Mesothelial cell of epicardium (in vitro differentiated cells): Measurements from ENCODE around the gene ITPR2. TPM values are rescaled to one million over a fixed set of nuclear protein-coding genes. Genes with fewer than 3 reads are reported as not detected.

Experiments
- DNase-seq, 2 experiments: peaks; one replicate each; pipeline ENCODE4 v3.0.0; 2021; ENCODE audit warnings: low spot score in 2 of 2; ENCODE audit not compliant: unreplicated experiment in 2 of 2
- H3K27ac Mint-ChIP-seq: 2 replicates; pipeline ENCODE4 v1.8.0; 2021; ENCODE audit warnings: mixed read lengths
- H3K27me3 Mint-ChIP-seq: 2 replicates; pipeline ENCODE4 v1.8.0; 2021; ENCODE audit warnings: low read depth, mixed read lengths
- H3K36me3 Mint-ChIP-seq: 2 replicates; pipeline ENCODE4 v1.8.0; 2021; ENCODE audit warnings: mixed read lengths
- H3K4me1 Mint-ChIP-seq: 2 replicates; pipeline ENCODE4 v1.8.0; 2021; ENCODE audit warnings: mixed read lengths
- H3K4me3 Mint-ChIP-seq: 2 replicates; pipeline ENCODE4 v1.8.0; 2021; ENCODE audit warnings: mild to moderate bottlenecking, moderate library complexity, mixed read lengths
- H3K9me3 Mint-ChIP-seq: 2 replicates; pipeline ENCODE4 v1.8.0; 2021; ENCODE audit warnings: mixed read lengths
- CTCF ChIP-seq: fragments of 200-600 bp; sonication (generic); IDR thresholded peaks from one replicate; pipeline ENCODE4 v1.5.0; 2021; ENCODE audit warnings: antibody characterized with exemption; ENCODE audit not compliant: unreplicated experiment
- total RNA-seq: library from RNA; stranded (reverse); gene quantifications from 3 replicates; pipeline ENCODE4 v1.2.1, GENCODE V29; 2021

ITPR2 gene
- total RNA-seq, 1 donor from 2014 or later: 62.3 TPM

- Mint-ChIP-seq H3K36me3 (peaks cover 32% of the 10 kb centered on the region), H3K4me1 (peaks cover 4% of the 10 kb centered on the region), H3K27me3 (no peaks in the 10 kb centered on the region), H3K4me3 (no peak overlapping the region), H3K9me3 (peaks cover 13% of the 10 kb centered on the region), H3K27ac (no peak overlapping the region)
- no peak for DNase-seq
- no peak for TF ChIP-seq CTCF
These were observed 452.1 kb downstream of the ITPR2 start for GRCh38 chr12:26380897-26381296.

GRCh38 chr12:26379777-26380467 is 453.1 kb downstream of the ITPR2 start:
- DNase-seq: no peak
- Mint-ChIP-seq H3K4me3 (no peak overlapping the region), H3K9me3 (peaks cover 13% of the 10 kb centered on the region), H3K4me1 (peaks cover 9% of the 10 kb centered on the region), H3K27ac (no peak overlapping the region), H3K27me3 (no peaks in the 10 kb centered on the region), H3K36me3 (peaks cover 23% of the 10 kb centered on the region)
- no peak for TF ChIP-seq CTCF

- no peaks in the 10 kb centered on the region for H3K27me3 Mint-ChIP-seq
- peaks cover 7% of the 10 kb centered on the region for H3K9me3 Mint-ChIP-seq
- H3K4me1 Mint-ChIP-seq: peaks cover 16% of the 10 kb centered on the region
- TF ChIP-seq CTCF: no peak
- H3K36me3 Mint-ChIP-seq: peaks cover 12% of the 10 kb centered on the region
- H3K4me3 Mint-ChIP-seq: no peak overlapping the region
- DNase-seq: no peak
- no peak overlapping the region for H3K27ac Mint-ChIP-seq
These were observed 454.3 kb downstream of the ITPR2 start for GRCh38 chr12:26378711-26379110.

GRCh38 chr12:26374934-26375680 is 457.9 kb downstream of the ITPR2 start:
- H3K36me3 Mint-ChIP-seq: peaks cover 6% of the 10 kb centered on the region
- H3K4me1 Mint-ChIP-seq: peaks cover 11% of the 10 kb centered on the region
- H3K27me3 Mint-ChIP-seq: no peaks in the 10 kb centered on the region
- TF ChIP-seq CTCF: no peak
- DNase-seq: no peak
- no peak overlapping the region for H3K27ac Mint-ChIP-seq
- H3K9me3 Mint-ChIP-seq: no peaks in the 10 kb centered on the region
- no peak overlapping the region for H3K4me3 Mint-ChIP-seq

GRCh38 chr12:26373606-26374495 is 459.1 kb downstream of the ITPR2 start:
- peaks cover 3% of the 10 kb centered on the region for H3K36me3 Mint-ChIP-seq
- TF ChIP-seq CTCF: no peak
- no peaks in the 10 kb centered on the region for H3K27me3 Mint-ChIP-seq
- no peak overlapping the region for H3K4me3 Mint-ChIP-seq
- H3K9me3 Mint-ChIP-seq: no peaks in the 10 kb centered on the region
- H3K27ac Mint-ChIP-seq: no peak overlapping the region
- H3K4me1 Mint-ChIP-seq: peaks cover 11% of the 10 kb centered on the region
- DNase-seq: no peak
